Measurements from ENCODE around the gene KMT5B. TPM values are rescaled to one million over a fixed set of nuclear protein-coding genes. Genes with fewer than 3 reads are reported as not detected.
A peak's percentile ranks its signal among the peaks of the same experiment; 100 is the strongest.

KMT5B gene
- total and polyA plus RNA-seq, 2 of the 13 experiments (the other 11 are each of a cell fraction or from before 2014, with no cell fraction given) = 17.6 to 23.7 TPM

GRCh38 chr11:68137833-68138232, 75.3 kb downstream of the KMT5B start (continued):
- TF ChIP-seq RERE (CRISPR knock-in tag; IDR thresholded peaks at IDR 0.05; ENCODE audit: low read depth) = no peak
- TF ChIP-seq TEAD3 (CRISPR knock-in tag; optimal IDR thresholded peaks at IDR 0.05; ENCODE audit: borderline replicate concordance) = no peak
- peak; percentile 63; the same call in 1 of the 2 replicates for TF ChIP-seq TGIF2 (CRISPR knock-in tag; IDR thresholded peaks at IDR 0.05)
- no peak for TF ChIP-seq ZNF639 (CRISPR knock-in tag; conservative IDR thresholded peaks at IDR 0.05)
- TF ChIP-seq ZNF501 (CRISPR knock-in tag; IDR thresholded peaks at IDR 0.05) = no peak
- no peak for TF ChIP-seq SCMH1 (CRISPR knock-in tag; IDR thresholded peaks at IDR 0.05; ENCODE audit: borderline replicate concordance)
- TF ChIP-seq NPAS2 (CRISPR knock-in tag; IDR thresholded peaks at IDR 0.05; ENCODE audit: borderline replicate concordance) = no peak
- TF ChIP-seq MEF2D (CRISPR knock-in tag; IDR thresholded peaks at IDR 0.05) = no peak
- TF ChIP-seq ZSCAN9 (CRISPR knock-in tag; IDR thresholded peaks at IDR 0.05; ENCODE audit: borderline replicate concordance) = no peak; the same call in 1 of the 2 replicates
- no peak for TF ChIP-seq RBM22 (optimal IDR thresholded peaks at IDR 0.05; ENCODE audit: low read length)
- TF ChIP-seq NR0B2 (CRISPR knock-in tag; IDR thresholded peaks at IDR 0.05) = no peak
- no peak for TF ChIP-seq ZNF746 (CRISPR knock-in tag; IDR thresholded peaks at IDR 0.05)
- no peak for TF ChIP-seq ZKSCAN8 (CRISPR knock-in tag; IDR thresholded peaks at IDR 0.05; ENCODE audit: borderline replicate concordance)
- no peak for TF ChIP-seq ZNF720 (CRISPR knock-in tag; IDR thresholded peaks at IDR 0.05)
- no peak for TF ChIP-seq CCDC6 (CRISPR knock-in tag; IDR thresholded peaks at IDR 0.05)
- no peak for TF ChIP-seq CBX1 (IDR thresholded peaks at IDR 0.05; ENCODE audit: low read depth)
- no peak for TF ChIP-seq RELA (CRISPR knock-in tag; IDR thresholded peaks at IDR 0.05)
- no peak for TF ChIP-seq WIZ (CRISPR knock-in tag; IDR thresholded peaks at IDR 0.05)
- no peak for TF ChIP-seq ZNF234 (CRISPR knock-in tag; conservative IDR thresholded peaks at IDR 0.05)
- TF ChIP-seq ZBTB42 (CRISPR knock-in tag; IDR thresholded peaks at IDR 0.05) = no peak
- no peak for TF ChIP-seq SALL2 (CRISPR knock-in tag; IDR thresholded peaks at IDR 0.05)
- TF ChIP-seq ZGPAT (CRISPR knock-in tag; IDR thresholded peaks at IDR 0.05) = peak; percentile 63; the same call in 1 of the 2 replicates
- no peak for TF ChIP-seq PLSCR1 (CRISPR knock-in tag; IDR thresholded peaks at IDR 0.05; ENCODE audit: borderline replicate concordance)

Data from HepG2 (cell line).